ENCODE results near the gene CCDC9.

DNA sequence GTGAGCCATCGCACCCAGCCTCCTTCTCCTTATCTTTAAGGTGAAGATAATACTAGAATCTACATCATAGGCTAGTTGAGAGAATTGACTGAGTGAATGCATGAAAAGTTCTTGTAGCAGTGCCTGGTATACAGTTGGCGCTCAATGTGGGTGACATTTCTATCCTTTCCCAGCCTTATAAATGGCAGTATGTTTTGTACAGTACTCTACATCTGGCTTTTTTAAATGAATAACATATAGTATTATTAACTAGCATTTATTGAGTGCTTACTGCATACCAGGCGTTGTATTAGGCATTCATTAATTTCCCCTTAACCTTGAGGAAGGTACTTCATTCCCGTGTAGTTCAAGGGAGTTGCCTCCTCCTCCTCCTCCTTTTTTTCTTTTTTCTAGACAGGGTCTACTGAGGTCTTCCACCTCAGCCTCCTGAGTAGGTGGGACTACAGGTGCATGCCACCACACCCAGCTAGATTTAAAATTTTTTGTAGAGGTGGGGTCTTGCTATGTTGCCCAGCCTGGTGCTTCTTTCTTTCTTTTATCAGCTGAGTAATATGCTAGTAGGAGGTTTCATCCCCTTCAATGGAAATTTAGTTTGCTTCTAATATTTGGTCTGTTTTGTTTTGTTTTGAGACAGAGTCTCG lies 56.2 kb downstream of the CCDC9 start:
- no peak for TF ChIP-seq CTCF (IDR thresholded peaks at IDR 0.05)
- TF ChIP-seq POLR2AphosphoS5 (IDR thresholded peaks at IDR 0.05): no peak
- TF ChIP-seq POLR2A (IDR thresholded peaks at IDR 0.05): no peak

Data from transverse colon (tissue), 4 donors.